Stimulated activated CD8-positive, alpha-beta memory T cell treated with anti-CD3 and anti-CD28 coated beads, Interleukin-7, amount 100 ng/mL, for 1 hour (primary cell): Measurements from ENCODE around the gene CAPN1.
A peak's percentile ranks its signal among the peaks of the same experiment; 100 is the strongest.
"Not testable (repeated sequence)": the region's sequence is repeated elsewhere in the genome, so short reads cannot be mapped to it uniquely, and the experiment has no call there.

Experiments used
- DNase-seq, 2 donors: peaks; one replicate each; pipeline ENCODE4 v3.0.0-alpha.2; 2020; ENCODE audit warnings: low read depth in 2 of 2

CAPN1 gene

DNA sequence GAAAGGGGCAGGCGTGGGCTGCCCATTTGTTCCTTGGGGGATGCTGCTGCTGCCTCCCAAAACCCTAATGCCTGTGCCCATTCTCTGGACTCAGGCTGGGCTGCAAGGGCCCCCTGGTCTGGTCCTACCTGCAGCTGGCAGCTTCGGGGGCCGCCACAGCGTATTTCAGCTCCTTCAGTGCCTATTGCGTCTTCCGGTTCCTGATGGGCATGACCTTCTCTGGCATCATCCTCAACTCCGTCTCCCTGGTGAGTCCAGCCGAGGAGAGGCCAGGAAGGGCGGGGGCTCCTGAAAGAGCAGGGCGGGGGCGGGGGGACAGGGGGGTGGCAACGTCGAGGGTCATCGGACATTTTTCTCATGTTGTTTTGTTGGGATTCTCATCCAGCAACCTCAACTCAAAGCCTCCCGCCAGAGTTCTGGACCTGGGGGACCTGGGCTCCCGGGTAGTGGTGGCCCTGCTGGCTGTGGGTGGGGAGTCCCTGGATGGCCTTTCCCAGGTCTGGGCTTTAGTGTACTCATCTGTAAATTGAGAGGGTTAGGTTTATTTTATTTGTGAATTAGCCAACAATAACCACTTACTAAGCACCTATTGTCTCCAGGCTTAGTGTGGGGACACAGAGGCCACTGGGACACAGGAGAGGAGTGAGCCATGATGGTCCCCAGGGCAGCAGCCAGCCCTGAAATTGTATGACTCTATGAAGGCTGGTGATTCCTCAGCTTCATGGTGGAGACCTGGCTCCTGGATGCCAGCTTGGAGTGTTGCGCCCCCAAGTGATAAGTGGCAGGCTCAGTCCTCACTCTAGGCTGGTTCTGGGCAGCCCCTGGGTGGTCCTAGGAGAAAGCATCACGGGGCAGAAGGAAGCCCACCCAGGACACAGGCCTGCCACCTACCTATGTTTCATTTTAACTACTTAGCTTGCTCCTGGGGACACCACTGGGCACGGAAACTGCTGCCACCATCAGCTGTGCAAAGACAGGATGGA is 36.0 kb downstream of the CAPN1 start:
- DNase-seq, result no peak

DNA sequence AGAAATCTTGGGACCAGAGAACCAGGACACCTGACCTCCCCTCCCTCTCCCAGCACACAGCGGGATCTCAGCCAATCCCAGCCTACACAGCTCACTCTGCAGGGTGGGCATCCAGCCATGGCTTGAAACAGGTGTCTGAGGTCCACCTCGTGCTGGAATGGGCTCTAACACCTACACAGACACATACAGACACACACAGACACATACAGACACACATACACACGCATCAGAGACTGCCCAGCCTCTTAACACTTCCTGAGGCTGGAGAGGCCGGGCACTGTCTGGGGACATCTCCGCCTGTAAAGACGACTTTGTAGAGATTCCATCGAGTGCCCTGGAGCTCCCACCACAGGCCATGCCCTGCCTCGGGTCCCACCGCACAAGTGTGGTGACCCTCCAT is 36.7 kb downstream of the CAPN1 start:
- DNase-seq, result no peak

DNA sequence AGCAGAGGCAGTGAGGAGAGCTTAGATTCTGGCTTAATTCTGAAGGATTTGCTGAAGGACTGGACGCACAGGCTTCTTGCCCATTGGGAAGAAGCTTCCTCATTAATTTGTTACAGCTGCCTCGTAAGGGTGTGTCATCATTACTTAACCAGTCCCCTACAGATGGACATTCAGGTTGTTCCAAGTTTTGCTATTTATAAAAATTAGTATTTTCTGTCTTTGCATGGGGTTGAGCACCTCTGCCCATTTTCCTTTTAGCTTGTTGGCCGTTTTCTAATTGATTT is 38.1 kb downstream of the CAPN1 start:
- DNase-seq, result no peak

DNA sequence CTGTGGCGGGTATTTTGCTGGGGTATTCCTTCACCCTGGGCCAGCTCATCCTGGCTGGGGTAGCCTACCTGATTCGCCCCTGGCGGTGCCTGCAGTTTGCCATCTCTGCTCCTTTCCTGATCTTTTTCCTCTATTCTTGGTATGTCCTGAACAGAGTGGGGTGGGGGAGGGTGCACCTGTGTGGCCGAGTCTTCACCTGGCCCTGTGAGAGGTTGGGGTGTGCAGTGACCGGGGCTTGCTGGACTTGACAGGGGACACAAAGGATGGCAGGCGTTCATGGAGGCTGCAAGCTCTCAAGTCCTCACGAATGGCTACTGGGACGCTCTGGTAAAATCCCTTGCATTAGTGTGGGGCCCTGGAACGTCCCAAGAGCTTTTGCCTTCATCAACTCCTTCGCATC is 39.3 kb downstream of the CAPN1 start:
- DNase-seq, result no peak

DNA sequence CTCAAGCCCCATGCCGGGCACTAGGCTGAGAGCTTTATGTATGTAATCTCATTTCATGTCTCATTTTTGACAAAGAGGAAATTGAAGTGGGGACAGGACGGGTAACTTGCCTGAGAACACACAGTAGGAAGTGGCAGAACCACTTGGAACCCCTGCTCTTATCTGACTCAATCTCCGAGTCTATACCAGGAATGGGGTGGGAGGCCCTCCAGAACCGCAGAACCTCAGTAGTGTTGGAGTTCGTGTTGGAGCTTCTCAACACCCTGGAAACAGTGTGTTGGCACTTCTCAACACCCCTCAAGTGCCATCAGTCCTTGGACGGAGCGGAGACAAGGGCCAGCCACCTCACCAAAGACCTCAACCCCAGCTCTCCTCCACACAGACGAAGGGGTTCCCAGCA is 41.3 kb downstream of the CAPN1 start:
- no peak for DNase-seq

DNA sequence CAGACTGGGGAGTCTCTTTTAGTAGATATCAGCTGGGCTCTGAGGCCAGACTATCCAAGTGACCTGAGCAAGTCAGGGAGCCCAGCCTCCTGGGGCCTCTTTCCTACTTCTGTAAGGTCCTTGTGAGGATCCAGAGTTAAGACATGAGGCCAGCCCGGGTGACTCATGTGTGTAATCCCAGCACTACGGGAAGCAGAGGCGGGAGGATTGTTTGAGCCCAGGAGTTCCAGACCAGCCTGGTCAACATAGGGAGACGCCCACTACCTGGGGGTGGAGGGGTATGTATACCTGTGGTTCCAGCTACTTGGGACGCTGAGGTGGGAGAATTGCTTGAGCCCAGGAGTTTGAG is 43.2 kb downstream of the CAPN1 start:
- DNase-seq, result no peak

DNA sequence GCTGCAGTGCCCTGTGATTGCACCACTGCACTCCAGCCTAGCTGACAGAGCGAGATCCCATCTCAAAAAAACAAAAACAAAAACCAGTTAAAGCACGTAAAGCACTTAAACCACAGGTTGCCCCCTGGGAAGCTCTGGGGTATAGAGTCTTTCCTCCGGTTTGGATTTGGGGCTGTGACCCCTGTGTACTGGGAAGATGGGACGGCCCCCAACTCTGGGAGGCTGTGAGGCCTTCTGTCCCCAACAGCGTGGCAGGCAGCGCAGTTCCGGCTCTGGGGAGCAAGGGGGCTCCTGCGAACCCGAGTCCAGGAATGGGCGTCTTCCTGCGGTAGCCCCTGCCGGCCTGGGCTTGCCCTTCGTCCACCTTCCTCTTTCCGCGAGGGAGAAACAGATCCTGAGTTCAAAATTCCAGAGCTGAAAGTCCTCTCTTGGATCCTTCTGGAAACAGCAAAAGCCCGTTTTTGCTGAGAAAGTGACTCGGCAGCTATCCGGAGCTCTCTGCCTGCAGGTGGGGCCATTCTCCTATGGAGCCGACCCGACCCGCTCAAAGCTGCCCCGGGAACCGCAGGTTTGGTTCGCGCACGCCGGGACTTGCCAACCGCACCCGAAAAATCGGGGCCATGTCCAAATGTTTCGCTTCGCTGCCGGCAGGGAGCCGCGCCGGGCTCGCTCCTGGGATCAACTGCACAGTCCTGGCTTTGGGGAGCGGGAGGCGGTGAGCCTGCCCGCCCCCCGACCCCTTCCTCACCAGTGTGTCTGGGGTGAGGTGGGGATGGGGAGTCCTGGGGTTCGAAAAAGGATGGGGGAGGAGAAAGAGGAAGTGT is 43.8 kb downstream of the CAPN1 start:
- peak; percentile 13 to 29 for DNase-seq

DNA sequence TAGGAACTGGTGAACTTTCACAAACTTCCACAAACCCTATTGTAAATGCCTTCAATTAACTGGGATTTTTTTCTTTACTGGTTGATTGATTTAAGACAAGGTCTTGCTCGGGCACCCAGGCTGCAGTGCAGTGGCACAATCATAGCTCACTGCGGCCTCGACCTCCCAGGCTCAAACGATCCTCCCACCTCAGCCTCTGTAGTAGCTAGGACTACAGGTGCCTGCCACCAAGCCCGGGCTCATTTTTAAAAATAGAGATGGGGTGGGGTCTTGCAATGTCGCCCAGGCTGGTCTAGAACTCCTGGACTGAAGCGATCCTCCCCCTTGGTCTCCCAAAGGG is 44.3 kb downstream of the CAPN1 start:
- no peak for DNase-seq

DNA sequence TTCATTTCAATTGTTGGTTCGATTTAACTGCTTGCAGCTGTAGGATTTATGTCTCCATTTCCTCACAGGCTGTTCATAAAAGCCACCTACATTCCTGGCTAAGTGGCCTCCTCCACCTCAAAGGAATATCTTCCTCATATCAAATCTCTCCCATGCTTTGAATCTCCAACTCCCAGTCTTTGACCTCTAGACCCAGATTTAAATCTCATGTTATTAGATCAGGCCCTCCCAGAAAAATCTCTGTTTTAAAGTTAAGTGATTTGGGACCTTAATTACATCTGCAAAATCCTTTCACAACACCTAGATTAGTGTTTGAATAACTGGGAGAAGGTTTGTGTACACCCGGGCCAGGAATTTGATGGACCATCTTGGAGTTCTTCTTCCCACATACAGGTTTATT is 46.2 kb downstream of the CAPN1 start:
- DNase-seq, result no peak

DNA sequence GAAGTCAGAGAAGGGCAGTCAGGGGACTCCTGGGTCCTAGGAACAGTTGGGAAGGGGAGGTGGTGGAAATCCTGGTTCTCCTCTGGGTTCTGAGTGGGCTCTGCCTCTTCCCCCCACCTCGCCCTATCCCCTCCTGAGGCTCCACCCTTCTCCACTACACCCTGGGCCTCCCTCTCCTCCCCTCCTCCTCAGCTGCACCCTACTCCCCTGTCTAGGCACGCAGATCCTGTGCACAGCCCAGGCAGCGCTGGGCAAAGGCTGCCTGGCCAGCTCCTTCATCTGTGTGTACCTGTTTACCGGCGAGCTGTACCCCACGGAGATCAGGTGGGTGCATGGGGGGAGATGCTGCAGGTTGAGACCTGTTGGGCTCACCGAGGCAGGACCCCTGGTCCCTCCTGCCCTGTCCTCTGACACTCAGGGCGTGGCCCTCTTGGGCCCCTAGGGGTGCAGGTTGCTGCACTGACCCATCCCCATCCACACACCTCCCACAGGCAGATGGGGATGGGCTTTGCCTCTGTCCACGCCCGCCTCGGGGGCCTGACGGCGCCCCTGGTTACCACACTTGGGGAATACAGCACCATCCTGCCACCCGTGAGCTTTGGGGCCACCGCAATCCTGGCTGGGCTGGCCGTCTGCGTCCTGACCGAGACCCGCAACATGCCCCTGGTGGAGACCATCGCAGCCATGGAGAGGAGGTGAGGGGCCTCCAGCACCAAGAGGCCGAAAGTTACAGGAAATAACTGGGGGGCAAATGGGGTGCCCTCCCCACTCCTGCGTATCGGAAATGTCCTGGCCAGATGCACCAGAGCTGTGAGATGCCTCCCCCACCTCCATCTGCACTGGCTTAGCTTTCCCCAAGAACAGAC is 54.7 kb downstream of the CAPN1 start:
- no peak for DNase-seq

DNA sequence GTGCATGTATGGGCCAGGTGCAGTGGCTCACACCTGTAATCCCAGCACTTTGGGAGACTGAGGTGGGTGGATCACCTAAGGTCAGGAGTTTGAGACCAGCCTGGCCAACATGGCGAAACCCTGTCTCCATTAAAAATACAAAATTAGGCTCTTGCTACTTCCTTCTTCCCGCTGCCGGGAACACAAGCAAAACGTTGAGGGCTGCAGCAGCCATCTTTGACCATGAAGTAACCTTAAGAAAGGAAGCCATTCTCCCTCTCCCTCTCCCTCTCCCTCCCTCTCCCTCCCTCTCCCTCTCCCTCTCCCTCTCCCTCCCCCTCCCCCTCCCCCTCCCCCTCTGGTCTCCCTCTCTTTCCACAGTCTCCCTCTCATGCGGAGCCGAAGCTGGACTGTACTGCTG is 56.6 kb downstream of the CAPN1 start:
- DNase-seq, result not testable (repeated sequence)

DNA sequence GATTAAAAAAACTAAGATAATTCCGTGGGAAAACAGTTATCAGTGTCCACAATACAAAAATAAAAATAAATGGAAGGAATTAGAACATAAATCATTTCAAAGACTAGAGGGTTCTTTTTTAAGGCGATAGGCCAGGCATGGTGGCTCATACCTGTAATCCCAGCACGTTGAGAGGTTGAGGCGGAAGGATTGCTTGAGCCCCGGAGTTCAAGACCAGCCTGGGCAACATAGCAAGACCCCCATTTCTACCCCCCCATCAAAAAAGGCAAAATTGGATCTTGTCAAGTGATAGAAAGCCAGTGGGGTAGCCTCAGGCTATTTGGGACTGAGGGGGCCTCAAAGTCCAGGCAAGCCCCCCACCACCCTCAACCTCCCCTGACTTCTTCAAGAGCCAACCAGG is 59.4 kb downstream of the CAPN1 start:
- DNase-seq, result no peak

DNA sequence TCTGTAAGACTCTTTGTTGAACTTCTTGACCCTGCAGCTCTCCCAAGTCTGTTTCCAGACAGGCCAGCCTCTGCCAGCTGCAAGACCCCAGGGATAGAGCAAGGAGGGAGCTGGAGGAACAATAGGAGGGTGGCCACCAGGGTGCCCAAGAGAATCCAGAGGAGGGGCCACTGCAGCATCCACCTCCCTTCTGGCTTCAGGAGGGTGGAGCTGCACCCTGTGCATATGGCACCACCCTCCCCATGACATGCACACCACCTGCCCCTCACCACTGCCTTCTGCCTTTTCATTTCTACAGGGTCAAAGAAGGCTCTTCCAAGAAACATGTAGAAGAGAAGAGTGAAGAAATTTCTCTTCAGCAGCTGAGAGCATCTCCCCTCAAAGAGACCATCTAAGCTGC is 60.0 kb downstream of the CAPN1 start:
- DNase-seq, result no peak

DNA sequence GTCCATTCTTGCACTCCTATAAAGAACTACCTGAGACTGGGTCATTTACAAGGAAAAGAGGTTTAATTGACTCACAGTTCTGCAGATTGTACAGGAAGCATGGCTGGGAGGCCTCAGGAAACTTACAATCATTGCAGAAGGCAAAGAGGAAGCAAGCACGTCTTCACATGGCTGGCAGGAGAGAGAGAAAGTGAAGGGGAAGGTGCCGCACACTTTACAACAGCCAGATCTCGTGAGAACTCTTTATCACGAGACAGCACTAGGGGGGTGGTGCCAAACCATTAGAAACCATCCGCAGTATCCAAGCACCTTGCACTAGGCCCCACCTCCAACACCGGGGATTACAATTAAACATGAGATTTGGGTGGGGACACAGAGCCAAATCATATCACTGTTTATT is 60.7 kb downstream of the CAPN1 start:
- DNase-seq, result no peak

DNA sequence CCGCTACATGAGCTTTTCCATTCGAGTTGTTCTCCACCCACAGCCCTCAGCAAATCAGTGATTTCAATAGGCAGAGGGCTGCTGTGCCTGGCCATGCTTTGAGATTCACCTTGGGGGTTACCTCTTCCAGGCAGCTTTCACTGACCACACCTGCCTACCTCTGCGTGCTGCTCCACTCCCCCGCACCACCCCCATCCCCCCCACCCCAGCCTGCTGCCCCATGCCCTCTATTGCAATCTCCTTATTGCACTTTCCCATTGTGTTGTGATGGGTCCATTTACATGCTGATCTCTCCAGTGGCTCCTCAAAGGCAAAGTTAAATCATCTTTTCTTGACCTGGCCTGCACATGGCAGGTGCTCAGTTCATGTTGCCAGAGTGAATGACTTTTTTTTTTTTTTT is 62.1 kb downstream of the CAPN1 start:
- DNase-seq, result no peak

DNA sequence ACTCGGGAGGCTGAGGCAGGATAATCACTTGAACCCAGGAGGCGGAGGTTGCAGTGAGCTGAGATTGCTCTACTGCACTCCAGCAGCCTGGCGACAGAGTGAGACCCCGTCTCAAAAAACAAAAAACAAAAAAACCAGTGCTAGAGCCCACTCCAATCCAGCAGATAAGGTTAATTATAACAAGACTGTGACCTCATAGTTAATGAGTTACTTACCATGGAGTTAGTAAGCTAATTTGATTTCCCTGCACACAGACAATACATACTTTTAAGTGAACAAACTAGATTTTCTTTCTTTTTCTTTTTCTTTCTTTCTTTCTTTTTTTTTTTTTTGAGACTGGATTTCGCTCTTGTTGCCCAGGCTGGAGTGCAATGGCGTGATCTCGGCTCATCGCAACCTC is 63.3 kb downstream of the CAPN1 start:
- not testable (repeated sequence) for DNase-seq

DNA sequence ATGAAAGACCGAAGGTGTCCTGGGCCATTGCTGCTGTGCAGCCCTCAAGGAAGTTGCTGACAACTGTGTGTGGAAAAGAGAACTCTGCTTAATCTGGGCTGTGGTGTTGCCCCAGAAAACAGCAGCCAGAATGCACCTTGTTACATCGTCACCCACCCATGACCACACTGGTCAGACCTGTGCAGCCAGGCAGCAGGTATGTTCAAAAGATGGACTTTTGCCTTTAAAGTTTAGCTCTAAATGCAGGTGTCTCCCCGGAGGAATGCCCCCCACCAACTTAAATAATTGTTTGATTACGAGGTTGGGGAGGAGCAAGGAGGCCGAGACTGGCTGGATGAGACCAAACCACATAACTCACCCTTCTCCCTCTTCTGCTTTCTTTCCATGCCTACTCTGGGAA is 64.8 kb downstream of the CAPN1 start:
- no peak for DNase-seq

DNA sequence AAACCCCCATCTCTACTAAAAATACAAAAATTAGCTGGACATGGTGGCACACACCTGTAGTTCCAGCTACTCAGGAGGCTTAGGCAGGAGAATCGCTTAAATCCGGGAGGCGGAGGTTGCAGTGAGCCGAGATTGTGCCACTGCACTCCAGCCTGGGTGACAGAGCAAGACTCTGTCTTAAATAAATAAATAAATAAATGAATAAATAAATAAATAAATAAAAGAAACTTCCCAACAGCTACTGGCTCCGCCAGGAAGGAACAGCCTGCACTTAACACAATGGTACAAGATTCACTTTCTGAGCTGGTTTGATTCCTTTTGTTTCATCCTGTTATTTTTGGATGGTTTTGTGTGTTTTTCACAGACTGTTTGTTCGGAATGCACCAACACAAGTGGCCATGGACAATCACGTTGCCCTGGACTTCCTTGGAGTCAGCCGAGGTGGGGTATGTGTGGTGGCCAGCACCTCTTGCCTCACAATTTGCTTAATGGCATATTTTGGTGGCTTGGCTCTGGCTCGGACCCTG is 66.5 kb downstream of the CAPN1 start:
- DNase-seq, result not testable (repeated sequence)

DNA sequence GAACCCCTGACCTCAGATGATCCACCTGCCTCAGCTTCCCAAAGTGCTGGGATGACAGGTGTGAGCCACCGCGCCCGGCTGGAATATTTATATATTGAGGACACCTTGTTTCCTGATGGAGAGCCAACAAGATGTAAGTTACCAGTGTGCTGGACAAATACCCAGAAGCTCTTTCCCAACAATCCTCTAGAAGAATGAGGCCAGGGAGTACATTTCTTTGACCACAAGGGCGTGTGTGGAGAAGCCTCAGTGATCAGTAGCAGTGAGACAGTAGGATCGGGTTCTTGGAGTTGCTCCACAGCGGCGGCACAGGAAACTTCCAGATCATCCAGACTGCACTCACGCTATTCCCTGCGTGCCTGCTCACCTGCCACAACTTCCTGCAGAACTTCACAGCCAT is 69.7 kb downstream of the CAPN1 start:
- no peak for DNase-seq

DNA sequence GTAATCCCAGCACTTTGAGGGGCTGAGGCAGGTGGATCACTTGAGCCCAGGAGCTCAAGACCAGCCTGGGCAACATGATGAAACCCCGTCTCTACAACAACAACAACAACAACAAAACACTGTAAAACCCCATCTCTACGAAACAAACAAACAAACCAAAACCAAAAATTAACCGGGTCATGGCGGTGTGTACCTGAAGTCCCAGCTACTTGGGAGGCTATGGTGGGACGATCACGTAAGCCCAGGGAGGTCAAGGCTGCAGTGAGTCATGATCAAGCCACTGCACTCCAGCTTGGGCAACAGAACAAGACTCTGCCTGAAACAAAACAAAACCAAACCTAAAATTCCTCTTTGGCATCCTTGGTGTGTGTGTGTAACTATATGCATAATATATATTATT is 73.0 kb downstream of the CAPN1 start:
- DNase-seq, result no peak

DNA sequence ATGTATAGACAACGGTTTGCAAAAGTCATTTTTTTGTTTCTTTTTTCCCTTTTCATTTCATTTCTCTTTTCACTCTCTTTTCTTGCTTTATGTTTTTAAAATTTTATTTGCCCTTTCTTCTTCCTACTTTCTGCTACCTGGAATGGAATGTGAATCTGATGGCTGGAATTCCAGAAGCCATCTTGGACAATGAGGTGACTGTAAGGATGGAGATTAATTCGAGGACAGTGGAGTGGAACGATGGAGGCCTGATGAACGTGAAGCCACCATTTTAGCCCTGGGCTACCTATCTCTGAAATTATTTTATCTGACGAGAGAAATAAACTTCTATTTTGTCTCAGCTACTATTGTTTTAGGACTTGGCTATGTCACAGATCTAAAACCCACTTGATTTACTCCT is 77.3 kb downstream of the CAPN1 start:
- DNase-seq, result no peak

DNA sequence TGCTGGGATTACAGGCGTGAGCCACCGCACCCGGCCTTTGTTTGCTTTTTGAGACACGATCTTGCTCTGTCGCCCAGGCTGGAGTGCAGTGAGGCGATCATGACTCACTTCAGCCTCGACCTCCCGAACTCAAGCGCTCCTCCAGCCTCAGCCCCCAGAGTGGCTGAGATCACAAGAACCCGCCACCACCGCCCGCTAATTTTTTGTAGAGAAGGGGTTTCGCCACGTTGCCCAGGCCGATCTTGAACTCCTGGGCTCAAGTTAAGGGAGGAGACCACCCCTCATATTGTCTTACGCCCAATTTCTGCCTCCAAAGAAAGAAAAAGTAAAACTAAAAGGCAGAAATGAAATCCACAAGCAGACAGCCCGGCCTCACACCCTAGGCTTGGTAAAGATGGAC is 78.6 kb downstream of the CAPN1 start:
- no peak for DNase-seq
